HG02870 (cell line): ENCODE data around the gene PNP.
"Not testable (repeated sequence)": the region's sequence is repeated elsewhere in the genome, so short reads cannot be mapped to it uniquely, and the experiment has no call there.

Source experiments
- ATAC-seq: cut with Tn5 transposase; IDR thresholded peaks from one replicate; pipeline ENCODE4 v1.9.1; 2021; ENCODE audit warnings: mild to moderate bottlenecking, moderate library complexity; ENCODE audit not compliant: unreplicated experiment

Gene PNP

GRCh38 chr14:20489093-20489994, 20.1 kb downstream of the PNP start:
- peak; percentile 26 for ATAC-seq

- no peak for ATAC-seq
Observed at GRCh38 chr14:20490563-20490962, 21.4 kb downstream of the PNP start.

GRCh38 chr14:20492486-20492885, 23.3 kb downstream of the PNP start:
- ATAC-seq = no peak

- no peak for ATAC-seq
Observed at GRCh38 chr14:20493634-20494033, 24.4 kb downstream of the PNP start.

GRCh38 chr14:20494935-20495766, 25.9 kb downstream of the PNP start:
- ATAC-seq = no peak

GRCh38 chr14:20498622-20499021, 29.4 kb downstream of the PNP start:
- no peak for ATAC-seq

- no peak for ATAC-seq
Observed at GRCh38 chr14:20499108-20499507, 29.9 kb downstream of the PNP start.

GRCh38 chr14:20499881-20500280, 30.7 kb downstream of the PNP start:
- no peak for ATAC-seq

- ATAC-seq = no peak
Observed at GRCh38 chr14:20501346-20501745, 32.1 kb downstream of the PNP start.

- no peak for ATAC-seq
Observed at GRCh38 chr14:20503898-20504297, 34.7 kb downstream of the PNP start.

GRCh38 chr14:20506276-20506675, 37.1 kb downstream of the PNP start:
- ATAC-seq = not testable (repeated sequence)

- ATAC-seq = not testable (repeated sequence)
Observed at GRCh38 chr14:20506752-20507151, 37.5 kb downstream of the PNP start.

GRCh38 chr14:20507537-20507936, 38.3 kb downstream of the PNP start:
- ATAC-seq = not testable (repeated sequence)

GRCh38 chr14:20508367-20508766, 39.2 kb downstream of the PNP start:
- no peak for ATAC-seq

GRCh38 chr14:20512177-20512905, 43.1 kb downstream of the PNP start:
- no peak for ATAC-seq

GRCh38 chr14:20515846-20516245, 46.6 kb downstream of the PNP start:
- no peak for ATAC-seq

- ATAC-seq = no peak
Observed at GRCh38 chr14:20516921-20517320, 47.7 kb downstream of the PNP start.

- ATAC-seq = no peak
Observed at GRCh38 chr14:20522332-20522731, 53.1 kb downstream of the PNP start.

- ATAC-seq = no peak
Observed at GRCh38 chr14:20524027-20524426, 54.8 kb downstream of the PNP start.
